ENCODE results near the gene PHF2. TPM values are rescaled to one million over a fixed set of nuclear protein-coding genes. Genes with fewer than 3 reads are reported as not detected.

PHF2 gene
- total and polyA plus RNA-seq, 2 donors (not counting 1 experiment from before 2014, with no cell fraction given): 11.0 to 28.8 TPM

GRCh38 chr9:93579711-93580516, 3.5 kb downstream of the PHF2 start:
- CTCF ChIA-PET: interaction anchor here (2.8 kb wide), 1 partner anchor 13 kb away, joined by 12 read pairs; no protein-coding TSS in a partner anchor
- H3K9me3 ChIP-seq (ENCODE audit: control extremely low read depth in 1 of 3, control insufficient read depth in 2 of 3, insufficient read depth in 1 of 3, low read length in 2 of 3): peaks cover 0 to 1% (median 0%) of the 10 kb centered on the region in 3 donors
- Mint-ChIP-seq H3K4me1 (peaks cover 32% of the 10 kb centered on the region), H3K9me3 (ENCODE audit: insufficient read depth) (peaks cover 5% of the 10 kb centered on the region), H3K27me3 (no peaks in the 10 kb centered on the region), H3K4me3 (no peak overlapping the region), H3K27ac (no peak overlapping the region)
- WGBS (ENCODE audit: insufficient coverage): 94% methylated on average over 17 of the region's 20 CpGs
- peaks cover 8% of the 10 kb centered on the region for H4K20me1 ChIP-seq (ENCODE audit: control insufficient read depth, insufficient read depth, low read length, poor library complexity, severe bottlenecking)
- no peaks in the 10 kb centered on the region for H3K27me3 ChIP-seq (replicated peaks in 1 of 4; ENCODE audit: control extremely low read depth in 1 of 4, control insufficient read depth in 3 of 4, insufficient read depth in 4 of 4, low read length in 3 of 4)
- POLR2A ChIA-PET: no interaction called here
- DNase-seq (no peak), ATAC-seq (ENCODE audit: low read depth) (no peak)
- H3K4me1 ChIP-seq (ENCODE audit: control insufficient read depth in 2 of 2, insufficient read depth in 2 of 2, low read length in 2 of 2): peaks cover 14 to 20% of the 10 kb centered on the region in 2 donors
- H3K4me3 ChIP-seq (ENCODE audit: control extremely low read depth in 1 of 5, extremely low read depth in 1 of 5, insufficient read depth in 1 of 5, low read depth in 2 of 5, low read length in 4 of 5): no peak overlapping the region
- peaks cover 53% of the 10 kb centered on the region for H3K79me2 ChIP-seq (ENCODE audit: control insufficient read depth, insufficient read depth, low read length)
- H3K27ac ChIP-seq (ENCODE audit: low read length in 2 of 2): no peak overlapping the region
- H3K36me3 ChIP-seq (replicated peaks in 1 of 2; ENCODE audit: control extremely low read depth in 1 of 2, control insufficient read depth in 1 of 2, extremely low read depth in 1 of 2, insufficient read depth in 2 of 2, low read length in 1 of 2): no peaks in the 10 kb centered on the region
- intact Hi-C loops (cut with micrococcal nuclease): no loop called here
- H3K9ac ChIP-seq (ENCODE audit: low read length): no peak overlapping the region
- no peak for TF ChIP-seq CTCF (IDR thresholded peaks at IDR 0.05)
- no peak for TF ChIP-seq EZH2 (IDR thresholded peaks at IDR 0.05; ENCODE audit: borderline replicate concordance, insufficient read depth, low read depth, low read length, poor library complexity, severe bottlenecking)
- H2AFZ ChIP-seq (ENCODE audit: insufficient read depth, low read depth, low read length, poor library complexity, severe bottlenecking): no peak overlapping the region
- no peak overlapping the region for H3K4me2 ChIP-seq (replicated peaks; ENCODE audit: low read depth, low read length, poor library complexity, severe bottlenecking)
